SJSA1 (cell line): ENCODE measurements around the gene NFIC. TPM values are rescaled to one million over a fixed set of nuclear protein-coding genes. Genes with fewer than 3 reads are reported as not detected.
"Not testable (repeated sequence)": the region's sequence is repeated elsewhere in the genome, so short reads cannot be mapped to it uniquely, and the experiment has no call there.

Experiments
- DNase-seq, 2 experiments: peaks; one replicate each; pipeline ENCODE4 v3.0.0-alpha.2; 2015 to 2020; ENCODE audit warnings: low spot score in 2 of 2, low read depth in 1 of 2
- H3K27ac ChIP-seq: fragments of 250-450 bp; sonication (Bioruptor Pico); 2 replicates; pipeline ENCODE4 v1.5.1; 2020; ENCODE audit warnings: mild to moderate bottlenecking, moderate library complexity
- H3K27me3 ChIP-seq: fragments of 250-450 bp; sonication (Bioruptor Pico); replicated peaks from 2 replicates; pipeline ENCODE4 v1.5.1; 2020; ENCODE audit warnings: mild to moderate bottlenecking, moderate library complexity
- H3K36me3 ChIP-seq: fragments of 250-450 bp; sonication (Bioruptor Pico); 2 replicates; pipeline ENCODE4 v1.5.1; 2020; ENCODE audit warnings: mild to moderate bottlenecking
- H3K4me1 ChIP-seq: fragments of 250-450 bp; sonication (Bioruptor Pico); replicated peaks from 2 replicates; pipeline ENCODE4 v1.6.1; 2021; ENCODE audit warnings: mild to moderate bottlenecking
- H3K4me3 ChIP-seq: fragments of 250-450 bp; sonication (Bioruptor Pico); 2 replicates; pipeline ENCODE4 v1.5.1; 2020; ENCODE audit warnings: mild to moderate bottlenecking
- H3K9me3 ChIP-seq: fragments of 250-450 bp; sonication (Bioruptor Pico); replicated peaks from 2 replicates; pipeline ENCODE4 v1.5.1; 2020; ENCODE audit warnings: mild to moderate bottlenecking
- total RNA-seq: library from RNA; depleted of rRNA; stranded (reverse); fragments of >200 nt; shearing (Covaris generic); gene quantifications from 2 replicates; pipeline ENCODE4 v1.2.3, GENCODE V29; 2014

The NFIC gene
- total RNA-seq, 1 experiment from 2014 or later, result 27.6 TPM

- H3K27ac ChIP-seq, result peak within 1 kb of the TSS; percentile 89
- H3K4me1 ChIP-seq, result peaks cover 39% of the 10 kb centered on the region
- peak; percentile 95 to 99 for DNase-seq
- no peaks in the 10 kb centered on the region for H3K27me3 ChIP-seq
- peaks cover 37% of the 10 kb centered on the region for H3K36me3 ChIP-seq
- peak within 1 kb of the TSS; percentile 91 for H3K4me3 ChIP-seq
- H3K9me3 ChIP-seq, result no peaks in the 10 kb centered on the region
Measured at GRCh38 chr19:3505598-3506383, 139.4 kb downstream of the NFIC start, which contains the start of gene FZR1. Gene FZR1, plus strand, starts transcription at chr19:3506311. Its CDS starts 16,679 bp downstream, at chr19:3522990.

DNA sequence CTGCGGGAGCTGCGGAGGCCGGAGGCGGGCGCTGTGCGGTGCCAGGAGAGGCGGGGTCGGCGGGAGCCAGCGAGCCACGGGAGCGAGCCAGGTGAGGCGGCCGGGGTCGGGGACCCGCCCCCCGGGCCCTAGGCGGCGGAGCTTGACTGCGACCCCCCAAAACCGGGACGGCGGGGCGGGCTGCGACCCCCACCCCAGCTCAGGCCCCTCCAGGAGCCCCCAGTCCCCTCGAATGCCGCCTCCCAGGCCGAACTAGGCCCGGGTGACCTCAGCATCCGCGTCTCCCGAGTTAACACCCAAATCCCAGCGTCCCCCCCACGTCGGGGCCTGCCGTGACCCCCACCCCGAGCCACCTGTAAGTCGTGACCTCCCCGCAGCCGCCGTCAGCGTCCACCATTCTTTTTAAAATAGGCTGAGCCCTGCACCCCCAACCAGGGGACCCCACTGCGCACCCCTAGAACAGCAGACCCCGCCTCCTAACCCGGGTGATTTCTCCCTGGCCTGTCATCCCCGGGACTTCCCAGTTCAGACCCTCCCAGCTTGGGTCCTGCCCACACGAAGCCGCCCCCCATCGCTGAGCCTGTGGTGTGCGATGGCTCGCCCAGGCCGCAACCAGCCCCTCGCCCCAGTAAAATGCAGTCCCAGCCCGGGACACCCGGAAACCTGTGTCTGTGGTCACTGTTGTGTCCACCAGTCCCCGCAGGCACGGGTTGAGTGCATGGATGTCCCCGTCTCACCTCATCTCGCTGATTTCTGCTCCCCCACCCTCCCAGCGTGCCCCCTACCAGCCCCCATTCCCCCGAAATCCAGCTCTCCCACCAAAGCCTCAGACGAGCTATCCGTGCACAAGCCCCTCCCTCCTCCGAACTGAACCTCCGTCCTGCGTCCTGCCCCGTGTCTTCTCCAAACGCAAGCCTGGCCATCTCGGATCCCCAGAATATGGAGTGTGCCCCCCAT is 140.3 kb downstream of the NFIC start:
- H3K4me1 ChIP-seq, result peaks cover 36% of the 10 kb centered on the region
- peak overlapping the region; percentile 61 for H3K27ac ChIP-seq
- no peak for DNase-seq
- peak overlapping the region; percentile 91 for H3K4me3 ChIP-seq
- H3K9me3 ChIP-seq, result no peaks in the 10 kb centered on the region
- H3K27me3 ChIP-seq, result no peaks in the 10 kb centered on the region
- H3K36me3 ChIP-seq, result peaks cover 46% of the 10 kb centered on the region

DNA sequence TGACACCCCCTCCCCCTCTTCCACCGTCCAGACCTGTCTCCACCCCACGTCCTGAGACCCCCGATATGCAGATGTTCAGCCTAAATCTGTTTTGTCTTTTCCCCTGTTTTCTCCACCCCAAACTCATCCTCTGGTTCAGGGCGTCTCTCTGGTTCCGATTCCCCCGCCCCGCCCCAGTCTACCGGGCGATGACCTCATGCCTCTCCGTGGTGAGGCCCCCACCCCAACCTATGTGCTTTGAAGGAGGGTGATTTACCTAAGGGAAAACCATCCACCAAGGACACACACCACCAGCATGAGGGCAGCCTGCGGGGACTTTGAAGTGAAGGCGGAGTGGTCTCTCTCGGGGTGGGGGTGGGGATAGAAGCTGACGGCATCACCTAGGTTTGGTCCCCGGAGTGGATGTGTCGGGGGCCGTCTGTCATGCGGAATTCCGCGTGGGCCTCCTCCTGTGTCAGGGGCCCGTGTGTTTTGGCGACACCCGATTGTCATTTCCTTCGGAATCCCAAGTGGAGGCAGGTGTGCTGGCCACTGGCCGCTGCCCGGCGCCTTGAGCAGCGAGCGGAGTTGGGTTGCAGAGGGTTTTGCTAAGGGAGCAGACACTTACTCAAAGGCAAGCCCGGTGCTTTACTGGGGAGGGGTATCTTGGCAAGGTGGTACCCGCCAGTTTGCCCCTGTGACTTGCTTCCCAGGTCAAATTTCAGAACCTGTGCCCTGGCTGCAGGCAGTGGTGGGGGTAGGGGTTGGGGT is 141.2 kb downstream of the NFIC start:
- H3K27ac ChIP-seq, result no peak overlapping the region
- H3K36me3 ChIP-seq, result peaks cover 54% of the 10 kb centered on the region
- peak overlapping the region; percentile 91 for H3K4me3 ChIP-seq
- no peaks in the 10 kb centered on the region for H3K9me3 ChIP-seq
- DNase-seq, result no peak
- H3K4me1 ChIP-seq, result peaks cover 36% of the 10 kb centered on the region
- H3K27me3 ChIP-seq, result no peaks in the 10 kb centered on the region

- DNase-seq, H3K27ac ChIP-seq, H3K27me3 ChIP-seq, H3K9me3 ChIP-seq, H3K4me3 ChIP-seq: not testable (repeated sequence)
- Histone ChIP-seq H3K36me3 (peaks cover 60% of the 10 kb centered on the region), H3K4me1 (peaks cover 39% of the 10 kb centered on the region)
Measured at GRCh38 chr19:3508121-3508661, 141.8 kb downstream of the NFIC start.

DNA sequence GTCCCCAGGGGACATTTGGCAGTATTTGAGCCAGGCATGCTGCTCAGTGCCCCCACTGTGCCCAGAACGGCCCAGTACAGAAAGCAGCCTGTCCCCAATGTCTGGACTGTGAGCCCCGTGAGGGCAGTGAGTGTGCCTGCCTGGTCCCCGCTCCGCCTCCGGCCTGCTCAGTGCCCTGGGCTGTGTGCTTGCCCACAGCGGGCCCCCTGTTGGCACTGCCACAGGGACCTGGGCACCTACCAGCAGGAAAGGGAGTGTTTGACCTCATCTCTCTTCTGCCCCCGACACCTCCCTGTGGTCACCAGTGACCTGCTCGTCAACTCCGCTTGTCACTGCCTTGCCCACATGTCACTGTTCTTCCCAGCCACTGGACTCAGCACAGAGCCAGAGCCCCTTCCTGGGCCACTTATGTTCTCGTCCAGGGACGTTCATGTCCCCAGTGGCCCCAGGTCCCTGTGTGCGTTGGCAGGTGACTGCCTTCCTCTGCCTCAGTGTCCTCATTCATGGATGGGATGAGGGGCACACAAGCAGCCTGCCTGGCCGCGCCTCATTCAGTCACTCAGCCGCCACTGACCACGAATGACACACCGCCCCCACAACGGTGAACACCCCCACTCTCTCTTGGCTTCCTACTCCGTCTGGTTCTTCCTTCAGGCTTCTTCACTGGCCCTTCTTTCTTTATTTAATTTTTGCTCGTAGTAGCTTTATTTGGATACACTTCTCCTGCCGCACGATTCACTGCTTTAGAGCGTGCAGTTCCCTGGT is 142.6 kb downstream of the NFIC start:
- peaks cover 47% of the 10 kb centered on the region for H3K4me1 ChIP-seq
- H3K27me3 ChIP-seq, result no peaks in the 10 kb centered on the region
- H3K9me3 ChIP-seq, result no peaks in the 10 kb centered on the region
- no peak for DNase-seq
- H3K4me3 ChIP-seq, result no peak overlapping the region
- H3K27ac ChIP-seq, result peak overlapping the region; percentile 0; the same call in 1 of the 2 replicates
- H3K36me3 ChIP-seq, result peaks cover 67% of the 10 kb centered on the region

DNA sequence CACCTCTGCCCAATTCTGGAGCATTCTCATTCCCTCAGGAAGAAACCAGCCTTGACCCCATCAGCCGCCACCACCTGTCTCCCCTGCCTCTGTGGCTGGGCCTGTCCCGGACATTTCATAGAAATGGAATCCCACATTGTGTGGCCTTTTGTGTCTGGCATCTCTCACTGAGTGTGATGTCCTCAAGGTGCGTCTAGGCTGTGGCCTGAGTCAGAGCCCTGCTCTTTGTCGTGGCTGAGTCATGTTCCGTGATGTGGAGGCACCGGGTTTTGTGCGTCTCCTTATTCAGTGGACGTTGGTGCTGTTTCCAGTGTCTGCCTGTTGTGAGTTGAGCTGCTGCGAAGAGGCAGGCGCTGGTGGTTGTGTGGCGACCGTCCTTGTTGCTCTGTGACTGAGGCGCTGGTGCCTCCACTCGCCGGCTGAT is 143.2 kb downstream of the NFIC start:
- H3K4me1 ChIP-seq, result peaks cover 53% of the 10 kb centered on the region
- no peak overlapping the region for H3K4me3 ChIP-seq
- DNase-seq, result peak; percentile 47 to 82
- H3K27ac ChIP-seq, result peak overlapping the region; percentile 0; the same call in 1 of the 2 replicates
- peaks cover 74% of the 10 kb centered on the region for H3K36me3 ChIP-seq
- H3K27me3 ChIP-seq, result no peaks in the 10 kb centered on the region
- no peaks in the 10 kb centered on the region for H3K9me3 ChIP-seq

- Histone ChIP-seq H3K27ac (no peak overlapping the region), H3K9me3 (no peaks in the 10 kb centered on the region), H3K27me3 (no peaks in the 10 kb centered on the region), H3K36me3 (peaks cover 81% of the 10 kb centered on the region), H3K4me1 (peaks cover 57% of the 10 kb centered on the region), H3K4me3 (no peak overlapping the region)
- DNase-seq, result no peak
Measured at GRCh38 chr19:3510727-3511126, 144.3 kb downstream of the NFIC start.

GRCh38 chr19:3511506-3512251 is 145.3 kb downstream of the NFIC start:
- DNase-seq, result no peak
- Histone ChIP-seq H3K36me3 (peaks cover 84% of the 10 kb centered on the region), H3K27me3 (no peaks in the 10 kb centered on the region), H3K9me3 (no peaks in the 10 kb centered on the region), H3K27ac (no peak overlapping the region), H3K4me3 (no peak overlapping the region), H3K4me1 (peaks cover 56% of the 10 kb centered on the region)

DNA sequence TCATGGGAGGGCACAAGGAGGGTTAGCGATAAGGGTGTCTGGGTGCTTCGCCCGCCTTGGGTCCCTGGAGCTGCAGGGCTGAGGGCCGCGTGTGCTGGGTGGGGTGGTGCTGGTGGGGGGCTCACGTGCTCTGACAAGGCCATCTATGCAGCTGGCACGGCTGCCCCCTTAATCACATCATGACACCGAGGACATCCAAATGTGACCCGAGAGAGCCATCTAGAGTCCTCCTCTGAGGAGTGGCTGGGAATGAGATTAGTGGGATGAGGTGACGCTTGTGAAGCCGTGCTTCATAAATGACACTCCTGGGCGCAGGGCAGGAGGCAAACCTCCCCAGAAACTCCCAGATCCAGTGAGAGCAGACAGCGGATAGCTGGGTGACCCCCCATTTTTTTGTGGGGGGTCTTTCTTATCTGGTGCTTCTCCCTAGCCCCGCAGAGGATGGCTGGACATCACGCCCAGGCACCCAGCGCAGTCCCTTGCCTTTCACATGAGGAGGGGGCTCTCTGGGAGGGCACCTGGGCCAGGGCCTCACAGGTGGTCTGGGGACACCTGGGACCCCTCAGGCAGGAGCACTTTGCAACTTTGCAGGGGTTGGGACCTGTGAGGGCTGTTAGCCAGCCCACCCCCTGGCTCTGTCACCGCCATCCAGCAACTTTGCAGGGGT is 146.3 kb downstream of the NFIC start:
- H3K27me3 ChIP-seq, result no peaks in the 10 kb centered on the region
- peaks cover 50% of the 10 kb centered on the region for H3K4me1 ChIP-seq
- H3K4me3 ChIP-seq, result no peak overlapping the region
- H3K36me3 ChIP-seq, result peaks cover 82% of the 10 kb centered on the region
- no peak for DNase-seq
- H3K27ac ChIP-seq, result no peak overlapping the region
- no peaks in the 10 kb centered on the region for H3K9me3 ChIP-seq

- DNase-seq, result no peak
- Histone ChIP-seq H3K9me3 (no peaks in the 10 kb centered on the region), H3K27ac (no peak overlapping the region), H3K4me3 (no peak overlapping the region), H3K27me3 (no peaks in the 10 kb centered on the region), H3K36me3 (peaks cover 82% of the 10 kb centered on the region), H3K4me1 (peaks cover 45% of the 10 kb centered on the region)
Measured at GRCh38 chr19:3513229-3514140, 147.1 kb downstream of the NFIC start.

DNA sequence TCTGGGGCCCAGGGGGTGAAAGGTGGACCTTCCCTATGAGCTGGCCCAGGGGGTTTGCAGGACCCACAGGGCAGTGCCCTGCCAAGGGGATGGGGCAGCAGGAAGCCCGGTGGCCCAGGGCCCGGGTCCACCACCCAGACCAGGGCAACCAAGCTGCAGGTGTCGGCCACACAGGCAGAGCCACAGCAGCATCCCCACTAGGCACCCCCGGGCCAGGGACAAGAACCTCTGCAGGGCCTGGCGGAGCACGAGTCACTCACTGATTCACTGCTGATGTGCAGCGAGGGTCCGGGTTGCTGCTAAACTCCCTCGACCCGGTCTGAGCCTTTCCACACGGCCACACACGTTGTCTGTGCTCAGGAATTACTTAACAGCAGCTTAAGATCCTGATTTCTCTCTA is 148.5 kb downstream of the NFIC start:
- H3K9me3 ChIP-seq, result no peaks in the 10 kb centered on the region
- no peak for DNase-seq
- H3K36me3 ChIP-seq, result peaks cover 82% of the 10 kb centered on the region
- H3K27me3 ChIP-seq, result no peaks in the 10 kb centered on the region
- no peak overlapping the region for H3K4me3 ChIP-seq
- H3K4me1 ChIP-seq, result peaks cover 31% of the 10 kb centered on the region
- no peak overlapping the region for H3K27ac ChIP-seq
